COR-L47 (cell line): ENCODE results near the gene ADAMTS4.
A peak's percentile ranks its signal among the peaks of the same experiment; 100 is the strongest.

ENCODE experiments used
- DNase-seq: peaks from one replicate; lab custom pipeline; 2025; lab: John Stamatoyannopoulos, UW

The ADAMTS4 gene

GRCh38 chr1:161196521-161197451 lies 2.1 kb downstream of the ADAMTS4 start:
- no peak for DNase-seq

GRCh38 chr1:161196111-161196510 lies 2.7 kb downstream of the ADAMTS4 start:
- no peak for DNase-seq

GRCh38 chr1:161195171-161195570 lies 3.7 kb downstream of the ADAMTS4 start:
- no peak for DNase-seq

- no peak for DNase-seq
Measured at GRCh38 chr1:161193561-161194235, 5.2 kb downstream of the ADAMTS4 start.

GRCh38 chr1:161192476-161193465 lies 6.1 kb downstream of the ADAMTS4 start:
- DNase-seq, result peak; percentile 63

DNA sequence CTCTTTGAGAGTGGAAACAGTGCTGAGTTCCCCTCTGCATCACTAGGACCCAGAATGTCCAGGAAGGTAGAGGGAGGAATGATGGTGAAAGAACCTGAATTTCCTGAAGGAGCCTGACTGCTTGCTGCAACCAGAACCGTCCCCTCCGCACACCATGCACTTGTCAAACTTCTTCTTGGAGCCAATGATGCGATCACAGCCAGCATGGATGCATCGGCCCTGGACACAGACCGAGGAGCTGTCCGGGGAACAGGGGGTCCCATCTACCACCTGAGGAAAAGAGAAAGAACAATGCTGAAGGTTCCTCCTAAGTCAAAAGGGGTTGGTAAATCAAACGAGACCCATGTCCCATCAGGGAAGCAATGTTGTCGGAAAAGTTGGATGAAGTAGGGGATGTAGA lies 6.9 kb downstream of the ADAMTS4 start:
- DNase-seq, result no peak

DNA sequence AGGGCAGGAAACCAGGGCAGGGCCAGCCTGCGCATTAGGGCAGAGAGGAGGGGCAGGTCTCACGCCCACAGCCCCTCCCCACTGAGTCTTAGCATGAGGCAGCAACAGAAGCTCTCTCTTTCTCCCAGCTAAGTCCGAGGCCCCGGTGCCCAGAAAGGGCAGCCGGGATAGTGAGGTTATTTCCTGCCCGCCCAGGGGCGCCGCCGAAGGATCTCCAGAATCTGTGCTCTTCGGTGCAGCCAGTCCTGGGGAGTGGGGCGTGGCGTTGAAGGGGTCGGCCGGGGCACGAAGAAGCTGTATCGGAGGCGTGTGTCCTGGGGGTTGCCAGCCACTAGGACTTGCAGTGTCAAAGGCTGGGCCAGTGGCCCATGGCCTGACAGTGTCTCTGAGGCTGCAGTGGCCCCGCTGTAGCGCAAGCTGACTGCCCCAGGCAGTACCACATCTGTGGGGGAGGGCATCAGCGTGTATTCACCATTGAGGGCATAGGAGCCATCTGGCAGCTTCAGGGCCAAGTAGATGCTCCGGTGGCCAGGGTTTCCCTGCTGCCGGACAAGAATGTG lies 7.8 kb downstream of the ADAMTS4 start:
- no peak for DNase-seq

DNA sequence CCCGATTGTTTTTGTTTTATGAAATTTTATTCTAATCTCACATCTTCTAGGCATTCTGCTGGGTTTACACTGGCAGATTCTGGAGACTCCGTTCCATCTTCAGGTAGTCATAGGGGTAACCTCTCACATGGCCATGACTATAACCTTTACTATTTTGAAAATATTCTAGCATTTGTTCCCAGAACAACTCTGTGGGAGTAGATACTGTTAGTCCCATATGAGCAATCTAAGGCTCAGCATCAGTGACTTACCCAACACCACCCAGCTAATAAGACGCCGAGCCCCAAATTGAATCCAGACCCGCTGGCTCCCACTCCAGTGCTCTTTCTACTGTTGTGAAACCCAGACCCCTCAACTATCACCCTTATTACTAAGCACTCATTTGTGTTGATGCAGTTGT lies 9.8 kb downstream of the ADAMTS4 start:
- DNase-seq, result no peak

DNA sequence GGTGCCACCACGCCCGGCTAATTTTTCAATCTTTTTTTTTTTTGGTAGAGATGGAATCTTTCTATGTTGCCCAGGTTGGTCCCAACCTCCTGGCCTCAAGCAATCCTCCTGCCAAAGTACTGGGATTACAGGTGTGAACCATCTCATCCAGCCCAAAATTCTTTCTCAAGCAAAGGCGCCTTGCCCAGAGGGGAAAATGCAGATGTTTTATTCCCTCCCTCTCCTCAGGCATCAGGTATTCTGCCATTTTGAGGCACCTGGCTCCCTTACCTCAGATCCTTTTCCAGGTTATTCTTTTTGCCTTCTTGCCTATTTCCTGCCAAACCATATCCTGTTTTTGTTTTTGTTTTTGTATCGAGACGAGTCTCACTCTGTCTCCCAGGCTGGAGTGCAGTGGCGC lies 10.5 kb downstream of the ADAMTS4 start:
- no peak for DNase-seq

DNA sequence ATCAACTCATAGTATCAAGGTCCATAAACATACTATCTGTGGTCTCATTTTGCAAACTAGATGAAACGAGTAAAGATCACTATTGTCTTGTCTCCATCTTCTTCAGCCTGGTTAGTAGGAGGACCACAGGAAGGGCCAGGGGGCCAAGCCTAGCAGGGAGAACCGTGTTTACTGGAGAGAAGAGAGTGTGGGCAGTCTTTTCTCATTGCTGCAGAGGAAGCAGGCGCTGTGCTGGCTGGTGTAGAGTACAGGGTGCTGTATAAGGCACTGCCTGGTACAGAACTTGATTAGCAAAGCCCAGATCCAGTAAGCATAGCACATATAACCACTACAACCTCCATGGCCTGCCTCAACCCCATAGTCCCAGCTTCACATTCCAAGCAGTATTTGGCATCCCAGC lies 11.5 kb downstream of the ADAMTS4 start:
- no peak for DNase-seq

- no peak for DNase-seq
Measured at GRCh38 chr1:161185732-161186311, 13.0 kb downstream of the ADAMTS4 start.

DNA sequence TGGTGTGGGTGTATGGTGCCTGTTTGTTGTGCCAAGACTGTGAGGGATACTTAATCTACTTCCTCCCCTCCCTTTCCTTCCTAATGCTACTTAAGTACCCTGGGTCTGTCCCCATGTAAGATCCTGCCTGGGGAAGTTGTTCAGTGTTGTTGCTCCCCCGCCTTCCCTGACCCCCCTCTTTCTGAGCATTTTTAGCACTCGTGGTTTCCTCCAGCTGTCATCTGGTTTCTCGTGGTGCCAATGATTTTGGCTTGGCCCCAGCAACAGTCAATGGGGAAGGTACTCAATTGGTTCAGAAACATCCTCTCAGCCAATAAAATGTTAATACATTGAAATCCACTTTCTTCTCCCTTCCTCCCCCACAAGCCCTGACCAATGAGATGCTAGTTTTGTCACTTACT lies 13.6 kb downstream of the ADAMTS4 start:
- no peak for DNase-seq

- DNase-seq, result no peak
Measured at GRCh38 chr1:161182214-161182613, 16.6 kb downstream of the ADAMTS4 start.

GRCh38 chr1:161180639-161181038 lies 18.2 kb downstream of the ADAMTS4 start:
- DNase-seq, result no peak

- no peak for DNase-seq
Measured at GRCh38 chr1:161179698-161180097, 19.2 kb downstream of the ADAMTS4 start.

- DNase-seq, result no peak
Measured at GRCh38 chr1:161177936-161178244, 21.0 kb downstream of the ADAMTS4 start.

- DNase-seq, result peak; percentile 85
Measured at GRCh38 chr1:161177112-161177935, 21.5 kb downstream of the ADAMTS4 start, which contains the start of gene B4GALT3. TSS of gene B4GALT3 (minus strand) at chr1:161177507. CDS start at chr1:161176060, 1,447 bp downstream.

- no peak for DNase-seq
Measured at GRCh38 chr1:161176468-161177111, 22.3 kb downstream of the ADAMTS4 start.

GRCh38 chr1:161175771-161176453 lies 22.9 kb downstream of the ADAMTS4 start:
- DNase-seq, result no peak
